K562 (cell line): ENCODE measurements around the gene RGS17.

ENCODE experiments used
- ARID1B ChIP-seq: fragments of 450-650 bp; IDR thresholded peaks from 2 replicates; pipeline ENCODE4 v1.6.1; 2016; ENCODE audit warnings: antibody characterized with exemption, mild to moderate bottlenecking, inconsistent platforms
- BRCA1 ChIP-seq, 2 experiments: fragments of 450-650 bp in 1 of 2; sonication (generic) in 1 of 2; formaldehyde crosslinking in 1 of 2; IDR thresholded peaks; 2 replicates each; pipeline versions ENCODE4 v1.5.0 to v1.6.1; 2017 to 2020; ENCODE audit warnings: mild to moderate bottlenecking in 1 of 2, missing genetic modification reagents in 1 of 2
- EGR1 ChIP-seq: fragments of 450-650 bp; conservative IDR thresholded peaks from 2 replicates; pipeline ENCODE4 v1.6.1; 2017; ENCODE audit warnings: mild to moderate bottlenecking
- EZH2 ChIP-seq: IDR thresholded peaks from 2 replicates; pipeline ENCODE4 v1.6.1; 2012; ENCODE audit warnings: low read depth, mild to moderate bottlenecking, inconsistent platforms, low read length, borderline replicate concordance
- GABPA ChIP-seq: fragments of 200-800 bp; sonication (Bioruptor generic); conservative IDR thresholded peaks from 2 replicates; pipeline ENCODE4 v1.6.1; 2016; ENCODE audit warnings: low read depth, missing genetic modification characterization, missing compliant biosample characterization
- IRF9 ChIP-seq: fragments of 450-650 bp; IDR thresholded peaks from 2 replicates; pipeline ENCODE4 v1.6.1; 2016; ENCODE audit warnings: missing biosample characterization, missing genetic modification characterization
- TCF7 ChIP-seq: sonication (generic); IDR thresholded peaks from 2 replicates; pipeline ENCODE4 v1.6.1; 2016; ENCODE audit warnings: antibody characterized with exemption, borderline replicate concordance
- ZFP1 ChIP-seq: fragments of 450-650 bp; formaldehyde crosslinking; IDR thresholded peaks from 2 replicates; pipeline ENCODE4 v1.4.0; 2020; ENCODE audit warnings: mild to moderate bottlenecking, mixed read lengths
- ZNF830 ChIP-seq: fragments of 250-450 bp; sonication (Bioruptor Pico); IDR thresholded peaks from 2 replicates; pipeline ENCODE4 v1.5.0; 2021; ENCODE audit warnings: mild to moderate bottlenecking
- TF ChIP-seq, protein P1 (sequence below), 3 experiments: IDR thresholded peaks in 2 of 3; conservative IDR thresholded peaks in 1 of 3; 2 replicates each; pipeline ENCODE4 v1.5.1; 2011 to 2012; ENCODE audit warnings: low read length in 3 of 3, mild to moderate bottlenecking in 3 of 3, control low read depth in 2 of 3, improper control_type of control experiment in 1 of 3, inconsistent platforms in 1 of 3, low read depth in 1 of 3, mixed read lengths in 1 of 3, moderate library complexity in 1 of 3; ENCODE audit not compliant: insufficient read depth in 2 of 3

DNA sequence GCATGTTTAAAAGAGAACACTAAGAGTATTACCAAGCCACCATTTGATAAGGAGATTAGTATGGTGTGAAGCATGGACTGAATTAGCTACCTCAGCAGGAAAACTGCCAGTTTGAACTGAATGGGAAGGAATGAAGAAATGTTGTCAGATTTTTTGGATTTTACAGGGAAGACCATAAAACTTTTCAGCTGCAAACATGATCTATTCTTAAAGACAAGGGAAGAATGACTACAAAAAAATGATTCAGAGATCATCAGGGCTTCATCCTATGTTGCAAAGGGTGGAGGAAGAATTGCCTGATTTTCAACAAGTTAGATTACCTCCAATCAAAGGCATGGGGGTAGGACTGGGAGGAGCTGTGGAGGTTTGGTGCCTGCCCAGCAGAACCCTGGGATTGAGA, 79.3 kb downstream of the RGS17 start:
- TF ChIP-seq ZFP1 (CRISPR knock-in tag) (no peak), BRCA1 (IDR thresholded peaks at IDR 0.05) (no peak), BRCA1 (CRISPR knock-in tag; IDR thresholded peaks at IDR 0.05) (no peak), ARID1B (no peak), TCF7 (no peak), EZH2 (no peak), ZNF830 (CRISPR knock-in tag) (no peak), EGR1 (no peak), IRF9 (tag) (no peak), GABPA (tag) (no peak)
- TF ChIP-seq, protein P1, sequence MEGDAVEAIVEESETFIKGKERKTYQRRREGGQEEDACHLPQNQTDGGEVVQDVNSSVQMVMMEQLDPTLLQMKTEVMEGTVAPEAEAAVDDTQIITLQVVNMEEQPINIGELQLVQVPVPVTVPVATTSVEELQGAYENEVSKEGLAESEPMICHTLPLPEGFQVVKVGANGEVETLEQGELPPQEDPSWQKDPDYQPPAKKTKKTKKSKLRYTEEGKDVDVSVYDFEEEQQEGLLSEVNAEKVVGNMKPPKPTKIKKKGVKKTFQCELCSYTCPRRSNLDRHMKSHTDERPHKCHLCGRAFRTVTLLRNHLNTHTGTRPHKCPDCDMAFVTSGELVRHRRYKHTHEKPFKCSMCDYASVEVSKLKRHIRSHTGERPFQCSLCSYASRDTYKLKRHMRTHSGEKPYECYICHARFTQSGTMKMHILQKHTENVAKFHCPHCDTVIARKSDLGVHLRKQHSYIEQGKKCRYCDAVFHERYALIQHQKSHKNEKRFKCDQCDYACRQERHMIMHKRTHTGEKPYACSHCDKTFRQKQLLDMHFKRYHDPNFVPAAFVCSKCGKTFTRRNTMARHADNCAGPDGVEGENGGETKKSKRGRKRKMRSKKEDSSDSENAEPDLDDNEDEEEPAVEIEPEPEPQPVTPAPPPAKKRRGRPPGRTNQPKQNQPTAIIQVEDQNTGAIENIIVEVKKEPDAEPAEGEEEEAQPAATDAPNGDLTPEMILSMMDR (IDR thresholded peaks at IDR 0.05 in 2 of 3, conservative IDR thresholded peaks at IDR 0.05 in 1 of 3; ENCODE audit: insufficient read depth in 2 of 3, low read depth in 1 of 3, low read length in 3 of 3) = no peak
